DND-41 (cell line): ENCODE results near the gene EPB41L4A.

Experiments used
- EZH2 ChIP-seq: IDR thresholded peaks from 3 replicates; pipeline ENCODE4 v1.6.1; 2012; ENCODE audit warnings: borderline replicate concordance, low read depth, mild to moderate bottlenecking, moderate library complexity, low read length, inconsistent platforms; ENCODE audit not compliant: severe bottlenecking
- TF ChIP-seq, protein P1 (sequence below): IDR thresholded peaks from 2 replicates; pipeline ENCODE4 v1.5.1; 2012; ENCODE audit warnings: borderline replicate concordance, low read length, moderate library complexity, mild to moderate bottlenecking; ENCODE audit not compliant: poor library complexity, severe bottlenecking; ENCODE audit errors: extremely low read depth

GRCh38 chr5:112267231-112267630 is 151.8 kb downstream of the EPB41L4A start:
- TF ChIP-seq, protein P1, sequence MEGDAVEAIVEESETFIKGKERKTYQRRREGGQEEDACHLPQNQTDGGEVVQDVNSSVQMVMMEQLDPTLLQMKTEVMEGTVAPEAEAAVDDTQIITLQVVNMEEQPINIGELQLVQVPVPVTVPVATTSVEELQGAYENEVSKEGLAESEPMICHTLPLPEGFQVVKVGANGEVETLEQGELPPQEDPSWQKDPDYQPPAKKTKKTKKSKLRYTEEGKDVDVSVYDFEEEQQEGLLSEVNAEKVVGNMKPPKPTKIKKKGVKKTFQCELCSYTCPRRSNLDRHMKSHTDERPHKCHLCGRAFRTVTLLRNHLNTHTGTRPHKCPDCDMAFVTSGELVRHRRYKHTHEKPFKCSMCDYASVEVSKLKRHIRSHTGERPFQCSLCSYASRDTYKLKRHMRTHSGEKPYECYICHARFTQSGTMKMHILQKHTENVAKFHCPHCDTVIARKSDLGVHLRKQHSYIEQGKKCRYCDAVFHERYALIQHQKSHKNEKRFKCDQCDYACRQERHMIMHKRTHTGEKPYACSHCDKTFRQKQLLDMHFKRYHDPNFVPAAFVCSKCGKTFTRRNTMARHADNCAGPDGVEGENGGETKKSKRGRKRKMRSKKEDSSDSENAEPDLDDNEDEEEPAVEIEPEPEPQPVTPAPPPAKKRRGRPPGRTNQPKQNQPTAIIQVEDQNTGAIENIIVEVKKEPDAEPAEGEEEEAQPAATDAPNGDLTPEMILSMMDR: no peak
- no peak for TF ChIP-seq EZH2
